HT1080 (cell line): Measurements from ENCODE around the gene GM2A. TPM values are rescaled to one million over a fixed set of nuclear protein-coding genes. Genes with fewer than 3 reads are reported as not detected.
"Not testable (repeated sequence)": the region's sequence is repeated elsewhere in the genome, so short reads cannot be mapped to it uniquely, and the experiment has no call there.

ENCODE experiments used
- DNase-seq: peaks from one replicate; pipeline ENCODE4 v3.0.0-alpha.2; 2015; ENCODE audit warnings: low read depth
- total RNA-seq: library from RNA; depleted of rRNA; stranded (reverse); fragments of >200 nt; shearing (Covaris generic); gene quantifications from 2 replicates; pipeline ENCODE4 v1.2.3, GENCODE V29; 2014

Gene GM2A
- total RNA-seq, 1 experiment from 2014 or later: 20.3 TPM

DNA sequence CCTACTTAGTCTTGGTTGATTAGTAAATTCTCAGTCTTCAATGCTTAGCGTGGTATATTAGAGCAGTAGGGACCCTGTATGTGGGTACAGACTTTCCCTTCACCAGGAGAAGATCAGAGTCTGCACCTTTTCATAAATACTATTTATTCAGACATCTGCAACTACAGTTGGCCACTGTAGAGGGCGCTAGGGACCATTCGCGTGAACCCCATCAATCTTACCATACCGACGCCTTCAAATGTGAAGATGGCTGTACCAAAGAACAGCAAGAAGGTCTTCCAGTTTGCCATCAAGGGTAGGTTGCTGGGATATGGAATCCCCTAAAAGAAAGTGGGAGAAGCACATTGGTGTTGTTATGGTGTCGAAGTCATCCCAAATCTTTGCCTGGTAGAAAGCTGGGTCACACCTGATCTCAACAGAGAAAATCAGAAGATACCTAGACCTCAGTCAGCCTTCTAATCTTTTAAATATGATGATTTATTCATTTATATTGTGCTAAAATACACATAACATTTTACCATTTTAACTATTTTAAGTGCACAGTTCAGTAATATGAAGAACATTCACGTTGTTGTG, 31.5 kb downstream of the GM2A start:
- DNase-seq: no peak

DNA sequence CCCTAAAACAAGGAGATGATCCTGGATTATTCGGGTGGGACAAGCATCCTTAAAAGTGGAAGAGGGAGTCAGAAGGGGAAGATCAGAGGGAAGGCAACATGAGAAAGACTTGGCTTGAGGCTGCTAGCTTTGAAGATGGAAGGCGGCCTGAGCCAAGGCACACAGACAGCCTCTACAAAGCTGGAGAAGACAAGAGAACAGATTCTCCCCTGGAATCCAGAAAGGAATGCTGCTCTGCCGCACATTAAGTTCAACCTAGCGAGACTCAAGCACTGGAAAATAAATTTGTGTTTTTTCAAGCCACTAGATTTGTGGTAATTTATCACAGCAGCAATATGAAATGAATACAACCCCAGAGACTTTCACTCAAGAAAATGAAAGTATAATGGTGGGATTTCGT, 32.7 kb downstream of the GM2A start:
- DNase-seq: no peak

GRCh38 chr5:151286246-151286645, 33.3 kb downstream of the GM2A start:
- no peak for DNase-seq

DNA sequence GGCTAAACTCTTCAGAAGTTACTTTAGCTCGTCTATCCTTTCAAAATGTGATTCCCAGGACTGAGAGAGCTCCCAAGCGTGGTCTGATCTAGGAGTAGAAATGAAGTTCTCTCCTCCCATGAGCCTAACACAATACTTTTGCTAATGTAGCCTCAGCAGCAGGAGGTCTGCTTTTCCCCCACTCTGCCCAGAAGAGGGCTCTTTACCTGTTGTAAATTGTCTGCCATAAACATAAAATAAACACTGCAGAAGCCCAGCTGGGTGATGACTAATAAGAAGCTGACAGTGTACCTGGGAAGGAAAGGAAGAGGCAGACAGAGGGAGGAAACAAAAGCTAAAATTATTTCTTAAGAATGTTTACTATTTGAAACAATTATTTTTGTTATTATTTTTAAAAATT, 35.2 kb downstream of the GM2A start:
- peak; percentile 22 for DNase-seq

GRCh38 chr5:151293624-151294023, 40.6 kb downstream of the GM2A start:
- no peak for DNase-seq

GRCh38 chr5:151295138-151295537, 42.2 kb downstream of the GM2A start:
- DNase-seq: no peak

DNA sequence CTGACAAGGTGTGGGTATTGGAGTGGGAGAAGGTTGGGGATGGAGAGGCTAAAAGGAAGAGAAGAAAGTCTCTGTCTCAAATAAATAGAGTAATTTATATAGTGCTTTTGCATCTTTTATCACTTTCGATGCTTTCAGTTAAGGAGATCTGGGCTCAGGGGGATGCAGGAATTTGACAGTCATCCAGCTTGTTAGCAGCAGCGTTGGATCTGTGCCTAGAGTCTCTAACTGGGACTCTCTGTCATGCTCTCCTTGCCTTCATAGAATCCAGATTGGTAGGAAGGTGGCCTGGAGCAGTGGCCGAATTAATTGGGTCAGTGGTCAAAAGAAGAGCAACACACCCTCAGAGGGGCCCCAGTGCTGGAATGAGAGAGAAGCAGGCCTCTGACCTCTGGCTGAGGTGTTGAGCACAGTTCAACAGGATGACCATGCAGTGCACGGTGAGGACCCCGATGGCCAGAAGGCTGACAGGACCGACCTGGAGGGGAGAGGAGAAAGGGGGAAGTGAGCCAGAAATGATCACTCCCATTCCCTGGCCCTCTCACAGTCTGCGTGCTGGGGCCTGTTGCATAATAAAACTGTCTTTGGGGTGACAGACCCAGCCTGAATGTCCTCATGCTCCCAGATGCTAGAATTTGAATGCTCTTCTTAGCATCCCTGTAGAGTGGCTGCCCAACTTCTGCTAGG, 42.9 kb downstream of the GM2A start:
- no peak for DNase-seq

- DNase-seq: no peak
Observed at GRCh38 chr5:151296478-151296830, 43.5 kb downstream of the GM2A start.

GRCh38 chr5:151296974-151297373, 44.0 kb downstream of the GM2A start:
- DNase-seq: no peak

GRCh38 chr5:151298063-151298855, 45.3 kb downstream of the GM2A start:
- peak; percentile 69 for DNase-seq

DNA sequence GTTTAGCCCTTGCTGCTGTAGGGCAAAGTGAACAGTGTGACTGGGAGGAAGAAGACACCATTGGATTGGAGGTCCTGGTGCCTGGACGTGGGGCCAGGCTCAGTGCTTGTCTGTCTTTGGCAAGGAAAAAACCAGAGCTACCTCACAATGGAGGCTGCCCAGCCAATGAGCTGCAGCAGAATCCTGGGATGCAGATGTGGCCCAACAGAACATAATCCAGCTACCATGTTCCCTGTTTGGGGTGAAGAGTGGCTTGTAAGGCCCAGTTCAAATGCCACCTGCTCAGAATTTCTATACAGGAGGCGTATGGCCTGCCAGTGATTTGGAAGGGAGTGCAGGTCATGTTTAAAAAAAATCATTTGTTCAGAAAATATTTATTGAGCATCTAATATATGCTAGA, 50.7 kb downstream of the GM2A start, which contains the start of gene SLC36A3:
Gene SLC36A3 (minus strand): TSS at position 101 of the 400 bp plus-strand sequence. CDS start 412 bp downstream, outside the sequence.
- DNase-seq: no peak

- not testable (repeated sequence) for DNase-seq
Observed at GRCh38 chr5:151309266-151309665, 56.3 kb downstream of the GM2A start.

GRCh38 chr5:151309821-151310220, 56.8 kb downstream of the GM2A start:
- not testable (repeated sequence) for DNase-seq

DNA sequence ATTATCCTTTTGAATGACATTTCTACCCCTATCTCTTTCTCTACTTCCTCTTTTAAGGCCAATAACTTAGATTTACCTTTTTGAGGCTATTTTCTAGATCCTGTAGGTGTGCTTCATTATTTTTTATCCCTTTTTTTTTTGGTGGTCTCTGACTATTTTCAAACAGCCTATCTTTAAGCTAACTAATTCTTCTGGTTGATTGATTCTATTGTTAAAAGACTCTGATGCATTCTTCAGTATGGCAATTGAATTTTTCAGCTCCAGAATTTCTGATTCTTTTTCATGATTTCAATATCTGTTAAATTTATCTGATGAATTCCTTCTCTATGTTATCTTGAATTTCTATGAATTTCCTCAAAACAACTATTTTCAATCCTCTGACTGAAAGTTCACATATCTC, 57.9 kb downstream of the GM2A start:
- no peak for DNase-seq

GRCh38 chr5:151312756-151313324, 59.9 kb downstream of the GM2A start:
- no peak for DNase-seq

DNA sequence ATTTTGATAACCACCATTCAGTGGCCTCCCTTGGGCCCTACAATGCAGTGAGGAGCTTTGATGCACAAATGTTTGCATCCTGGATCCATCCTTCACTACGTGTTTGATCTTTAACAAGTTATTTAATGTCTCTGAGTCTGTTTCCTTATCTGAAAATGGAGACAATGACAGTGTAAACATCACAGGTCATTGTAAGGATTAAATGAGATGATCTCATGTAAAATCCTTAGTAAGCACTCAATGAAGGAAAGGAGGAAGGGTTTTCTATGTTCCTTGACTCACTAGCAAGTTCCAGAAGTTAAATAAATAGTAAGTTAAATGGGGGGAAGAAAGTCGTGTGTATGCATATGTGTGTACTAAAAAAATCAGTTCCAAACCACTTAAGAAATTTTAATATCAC, 60.4 kb downstream of the GM2A start:
- DNase-seq: no peak

DNA sequence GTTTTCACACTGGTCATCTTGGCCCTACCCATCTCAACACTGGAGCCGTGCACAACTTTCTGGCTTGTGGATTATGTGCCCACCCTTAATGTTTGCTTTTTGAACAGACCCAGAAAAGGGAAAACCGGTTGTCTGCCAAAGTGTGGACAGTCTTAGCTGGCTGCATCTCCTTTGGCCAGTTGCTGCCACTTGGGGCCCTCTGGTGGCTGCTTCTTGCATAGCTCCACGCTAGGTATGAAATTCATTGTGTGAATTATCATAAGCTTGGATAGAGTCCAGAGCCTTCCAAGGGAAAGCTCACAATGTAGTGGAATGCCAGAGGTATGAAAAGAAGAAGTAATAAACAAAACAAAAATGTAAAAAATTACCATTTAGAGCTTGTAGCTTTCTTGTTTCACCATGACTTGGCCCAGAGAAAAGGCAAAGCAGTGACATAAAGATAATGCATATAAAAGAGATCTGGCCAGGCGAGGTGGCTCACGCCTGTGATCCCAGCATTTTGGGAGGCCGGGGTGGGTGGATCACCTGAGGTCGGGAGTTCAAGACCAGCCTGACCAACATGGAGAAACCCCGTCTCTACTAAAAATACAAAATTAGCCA, 63.1 kb downstream of the GM2A start:
- DNase-seq: peak; percentile 43

GRCh38 chr5:151317871-151318270, 64.9 kb downstream of the GM2A start:
- DNase-seq: no peak

DNA sequence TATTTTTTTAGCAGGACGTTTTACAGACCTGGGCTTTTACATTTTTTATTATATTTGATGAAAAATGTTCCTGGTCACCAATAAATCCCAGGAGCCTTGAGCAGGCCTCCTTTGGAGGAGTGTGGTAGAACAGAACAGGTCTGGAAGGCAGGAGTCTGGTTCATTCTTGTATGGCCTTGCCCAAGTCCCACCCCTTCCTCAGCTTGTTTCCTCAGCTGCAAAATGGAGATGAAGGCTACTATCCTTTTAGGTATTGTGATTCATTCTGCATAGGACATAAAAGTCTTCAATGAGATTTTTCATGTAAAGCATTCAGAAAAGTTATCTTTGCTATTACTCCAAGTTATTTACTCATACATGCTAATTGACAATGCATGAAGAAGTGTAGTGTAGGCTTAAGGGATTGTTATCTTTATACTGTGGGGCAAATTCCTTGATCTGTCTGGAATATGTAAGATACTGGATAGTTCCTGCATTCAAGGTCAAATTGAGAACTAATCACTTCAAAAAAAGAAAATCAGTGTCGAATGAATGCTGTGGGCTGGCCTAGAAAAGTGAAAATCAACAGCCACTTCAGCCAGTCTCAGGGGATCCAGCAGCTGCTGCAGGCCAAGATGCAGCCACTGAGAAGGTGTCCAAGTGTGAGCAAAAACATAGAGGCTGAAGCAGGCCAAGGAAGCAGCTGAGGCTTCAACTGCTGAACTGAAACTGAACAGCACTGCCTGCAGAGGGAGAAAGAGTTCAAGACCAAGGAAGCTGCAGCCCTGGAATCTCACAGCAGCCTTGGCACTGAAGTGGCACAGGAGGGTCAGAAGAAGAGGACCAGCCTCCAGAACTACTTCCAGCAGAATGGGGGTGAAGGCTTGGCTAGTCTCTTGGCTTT, 66.1 kb downstream of the GM2A start:
- DNase-seq: peak; percentile 16
